OCI-LY7 (cell line): ENCODE data around the gene LACC1. TPM values are rescaled to one million over a fixed set of nuclear protein-coding genes. Genes with fewer than 3 reads are reported as not detected.

ENCODE experiments used
- BruUV-seq: library from RNA; stranded (reverse); fragments of 400-500 nt; replicated peaks from 2 replicates; lab custom pipeline; 2021; lab: Mats Ljungman, UMichigan
- CTCF ChIA-PET: fragments of 300-600 bp; sonication (Branson Sonifier 250); formaldehyde crosslinking; loops from one replicate; lab custom pipeline; 2022; ENCODE audit warnings: antibody characterized with exemption; ENCODE audit not compliant: unreplicated experiment; lab: Charles Lee
- POLR2A ChIA-PET: fragments of 300-600 bp; sonication (Branson Sonifier 250); formaldehyde crosslinking; loops from one replicate; lab custom pipeline; 2022; ENCODE audit warnings: antibody characterized with exemption; lab: Charles Lee
- DNase-seq: peaks from one replicate; pipeline ENCODE4 v3.0.0-alpha.2; 2015; ENCODE audit warnings: low spot score
- H2AFZ ChIP-seq: fragments of 200-600 bp; sonication (generic), shearing (Covaris generic); 2 replicates; pipeline ENCODE4 v1.6.1; 2014; ENCODE audit warnings: mild to moderate bottlenecking, antibody characterized with exemption, low read length, moderate library complexity
- H3K27ac ChIP-seq: fragments of 200-600 bp; sonication (generic); 2 replicates; pipeline ENCODE4 v1.5.1; 2014; ENCODE audit warnings: mixed run types, low read depth, mild to moderate bottlenecking, moderate library complexity, low read length, inconsistent platforms; ENCODE audit not compliant: poor library complexity, severe bottlenecking
- H3K36me3 ChIP-seq: fragments of 200-600 bp; sonication (generic); 2 replicates; pipeline ENCODE4 v1.6.1; 2014; ENCODE audit warnings: mild to moderate bottlenecking, antibody characterized with exemption, low read length, moderate library complexity, mixed read lengths; ENCODE audit not compliant: insufficient read depth
- H3K4me1 ChIP-seq: fragments of 200-600 bp; sonication (generic); 2 replicates; pipeline ENCODE4 v1.5.1; 2014; ENCODE audit warnings: mild to moderate bottlenecking, low read length; ENCODE audit not compliant: insufficient read depth, poor library complexity, severe bottlenecking
- H3K4me2 ChIP-seq: fragments of 200-600 bp; sonication (generic); 2 replicates; pipeline ENCODE4 v1.6.1; 2014; ENCODE audit warnings: mild to moderate bottlenecking, low read length
- H3K4me3 ChIP-seq: fragments of 200-600 bp; sonication (generic); 2 replicates; pipeline ENCODE4 v1.5.1; 2014; ENCODE audit warnings: mild to moderate bottlenecking, low read depth, low read length; ENCODE audit not compliant: poor library complexity, severe bottlenecking
- H3K79me2 ChIP-seq: fragments of 200-600 bp; sonication (generic); 2 replicates; pipeline ENCODE4 v1.6.1; 2016; ENCODE audit warnings: low read depth, mild to moderate bottlenecking, low read length, moderate library complexity, mixed read lengths; ENCODE audit not compliant: insufficient read depth
- H3K9me2 ChIP-seq: fragments of 200-600 bp; sonication (generic); 2 replicates; pipeline ENCODE4 v1.6.1; 2016; ENCODE audit warnings: mild to moderate bottlenecking, low read length, mixed read lengths; ENCODE audit not compliant: insufficient read depth
- H3K9me3 ChIP-seq: fragments of 200-600 bp; sonication (generic); 2 replicates; pipeline ENCODE4 v1.6.1; 2014; ENCODE audit warnings: mild to moderate bottlenecking, mixed run types, low read length, mixed read lengths
- H4K20me1 ChIP-seq: fragments of 200-600 bp; sonication (generic); 2 replicates; pipeline ENCODE4 v1.6.1; 2014; ENCODE audit warnings: mild to moderate bottlenecking, antibody characterized with exemption, low read length, moderate library complexity, mixed read lengths; ENCODE audit not compliant: insufficient read depth
- EZH2phosphoT487 ChIP-seq: fragments of 200-600 bp; sonication (generic); IDR thresholded peaks from 2 replicates; pipeline ENCODE4 v1.6.1; 2018; ENCODE audit warnings: low read depth, borderline replicate concordance, mild to moderate bottlenecking, mixed run types, antibody characterized with exemption, low read length, moderate library complexity, mixed read lengths
- intact Hi-C: fragments of 100-400 bp; cut with micrococcal nuclease; formaldehyde crosslinking; loops from one replicate; pipeline ENCODE4 v1.10.0; 2022; ENCODE audit not compliant: unreplicated experiment
- total RNA-seq, 2 experiments: library from RNA; depleted of rRNA in 1 of 2; stranded (reverse); fragments of >200 nt in 1 of 2; shearing (Covaris generic) in 1 of 2; gene quantifications; 2 replicates each; pipeline ENCODE4 v1.2.3, GENCODE V29; 2014 to 2022
- TF ChIP-seq, protein P1 (sequence below): fragments of 200-600 bp; sonication (generic); conservative IDR thresholded peaks from 2 replicates; pipeline ENCODE4 v1.5.1; 2014; ENCODE audit warnings: mild to moderate bottlenecking, antibody characterized with exemption, low read length, moderate library complexity, mixed read lengths

LACC1 gene
- total RNA-seq, 2 experiments from 2014 or later: 3.5 to 11.3 TPM

DNA sequence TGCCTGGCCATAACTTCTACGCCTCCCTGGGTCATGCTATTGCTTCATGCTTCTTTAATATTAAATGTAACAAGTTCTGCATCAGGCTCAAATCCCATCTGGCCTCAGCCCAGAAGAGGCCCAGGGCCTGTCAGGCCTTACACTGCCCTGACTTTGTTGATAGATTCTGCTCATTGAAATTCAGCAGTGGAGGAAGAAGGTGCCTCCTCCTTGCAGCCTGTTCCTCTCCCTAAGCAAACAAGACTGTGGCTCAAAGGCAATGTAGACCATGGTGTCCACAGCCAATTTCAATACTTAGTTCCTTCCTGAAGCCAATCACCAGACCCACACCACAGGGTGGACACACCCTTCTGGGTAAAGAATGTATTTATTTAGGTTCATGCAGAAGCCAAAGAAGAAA lies 59.4 kb downstream of the LACC1 start:
- Histone ChIP-seq H3K4me3 (no peak overlapping the region), H3K9me2 (no peaks in the 10 kb centered on the region), H4K20me1 (no peaks in the 10 kb centered on the region), H3K4me1 (no peaks in the 10 kb centered on the region), H3K79me2 (no peaks in the 10 kb centered on the region), H2AFZ (no peak overlapping the region), H3K36me3 (no peaks in the 10 kb centered on the region), H3K27ac (no peak overlapping the region), H3K4me2 (no peak overlapping the region), H3K9me3 (no peaks in the 10 kb centered on the region)
- ChIA-PET POLR2A (interaction anchor here (0.7 to 1.1 kb wide), 5 partner anchors 16 to 658 kb away, joined by 3 to 5 read pairs (median 3); no protein-coding TSS in a partner anchor), CTCF (no interaction called here)
- TF ChIP-seq, protein P1, sequence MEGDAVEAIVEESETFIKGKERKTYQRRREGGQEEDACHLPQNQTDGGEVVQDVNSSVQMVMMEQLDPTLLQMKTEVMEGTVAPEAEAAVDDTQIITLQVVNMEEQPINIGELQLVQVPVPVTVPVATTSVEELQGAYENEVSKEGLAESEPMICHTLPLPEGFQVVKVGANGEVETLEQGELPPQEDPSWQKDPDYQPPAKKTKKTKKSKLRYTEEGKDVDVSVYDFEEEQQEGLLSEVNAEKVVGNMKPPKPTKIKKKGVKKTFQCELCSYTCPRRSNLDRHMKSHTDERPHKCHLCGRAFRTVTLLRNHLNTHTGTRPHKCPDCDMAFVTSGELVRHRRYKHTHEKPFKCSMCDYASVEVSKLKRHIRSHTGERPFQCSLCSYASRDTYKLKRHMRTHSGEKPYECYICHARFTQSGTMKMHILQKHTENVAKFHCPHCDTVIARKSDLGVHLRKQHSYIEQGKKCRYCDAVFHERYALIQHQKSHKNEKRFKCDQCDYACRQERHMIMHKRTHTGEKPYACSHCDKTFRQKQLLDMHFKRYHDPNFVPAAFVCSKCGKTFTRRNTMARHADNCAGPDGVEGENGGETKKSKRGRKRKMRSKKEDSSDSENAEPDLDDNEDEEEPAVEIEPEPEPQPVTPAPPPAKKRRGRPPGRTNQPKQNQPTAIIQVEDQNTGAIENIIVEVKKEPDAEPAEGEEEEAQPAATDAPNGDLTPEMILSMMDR: no peak
- no TSS peak for BruUV-seq
- no peak for DNase-seq
- intact Hi-C loops: no loop called here

DNA sequence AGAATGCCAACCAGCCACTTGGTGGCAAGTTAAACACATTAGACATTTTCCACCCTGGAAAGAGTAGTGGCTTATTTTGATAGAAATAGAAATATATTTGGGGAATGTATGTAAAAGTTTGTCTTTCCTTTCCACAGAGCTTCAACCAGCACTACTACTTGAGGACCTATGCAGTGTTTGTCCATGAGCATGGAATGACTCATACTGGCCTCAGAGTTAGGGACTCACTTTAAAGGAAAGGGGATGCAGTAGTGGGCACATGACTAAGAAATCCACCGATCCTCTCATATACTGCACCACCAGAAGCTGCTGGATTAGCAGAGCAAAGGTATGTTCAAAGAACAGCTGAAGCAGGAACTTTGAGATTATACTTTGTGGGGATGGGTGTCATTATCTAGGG lies 62.6 kb downstream of the LACC1 start:
- POLR2A ChIA-PET: no interaction called here
- Histone ChIP-seq H3K27ac (no peak overlapping the region), H3K9me3 (no peaks in the 10 kb centered on the region), H4K20me1 (no peaks in the 10 kb centered on the region), H3K79me2 (no peaks in the 10 kb centered on the region), H3K4me2 (no peak overlapping the region), H2AFZ (no peak overlapping the region), H3K4me3 (no peak overlapping the region), H3K4me1 (no peaks in the 10 kb centered on the region), H3K9me2 (no peaks in the 10 kb centered on the region), H3K36me3 (no peaks in the 10 kb centered on the region)
- CTCF ChIA-PET: no interaction called here
- DNase-seq: no peak
- intact Hi-C loops: no loop called here
- no peak for TF ChIP-seq EZH2phosphoT487
- TF ChIP-seq, protein P1: no peak
- no TSS peak for BruUV-seq

Other genes starting within 250 kb of the LACC1 start
- gene ENOX1, start 92.9 kb upstream of the LACC1 start, total RNA-seq (2014; rRNA removed; shearing (Covaris generic)): 0.03 TPM in 1 of 2 replicates, not detected in the other
- not detected in 2 replicates for gene ENOX1, start 92.9 kb upstream of the LACC1 start, total RNA-seq (2022)
- 4.0 and 4.6 TPM in 2 replicates for gene CCDC122, start 164 bp upstream of the LACC1 start, total RNA-seq (2014; rRNA removed; shearing (Covaris generic))
- 19.8 and 21.6 TPM in 2 replicates for gene CCDC122, start 164 bp upstream of the LACC1 start, total RNA-seq (2022)